Activated T-cell treated with anti-CD3 and anti-CD28 coated beads, Interleukin-2, amount 50 U/mL, for 4 hours (primary cell): ENCODE measurements around the gene UGT1A8. TPM values are rescaled to one million over a fixed set of nuclear protein-coding genes. Genes with fewer than 3 reads are reported as not detected.
"Not testable (repeated sequence)": the region's sequence is repeated elsewhere in the genome, so short reads cannot be mapped to it uniquely, and the experiment has no call there.

Source experiments
- ATAC-seq, 2 donors: fragments of 200-7000 bp; cut with Tn5 transposase; one replicate each; pipeline ENCODE4 v1.10.0; 2021
- DNase-seq: peaks from one replicate; pipeline ENCODE4 v3.0.0-alpha.2; 2020
- H3K27me3 Mint-ChIP-seq: one replicate; pipeline ENCODE4 v1.8.0; 2021; ENCODE audit warnings: low read depth, mixed read lengths
- H3K36me3 Mint-ChIP-seq: one replicate; pipeline ENCODE4 v1.8.0; 2022; ENCODE audit warnings: mixed read lengths; ENCODE audit not compliant: insufficient read depth
- H3K4me1 Mint-ChIP-seq: one replicate; pipeline ENCODE4 v1.8.0; 2021; ENCODE audit warnings: low read depth, mixed read lengths
- H3K4me3 Mint-ChIP-seq: one replicate; pipeline ENCODE4 v1.8.0; 2021; ENCODE audit warnings: mild to moderate bottlenecking, moderate library complexity, mixed read lengths
- H3K9me3 Mint-ChIP-seq: one replicate; pipeline ENCODE4 v1.8.0; 2021; ENCODE audit warnings: mixed read lengths
- total RNA-seq, 3 donors: library from RNA; stranded (reverse); gene quantifications; one replicate each; pipeline ENCODE4 v1.2.1, GENCODE V29; 2021

The UGT1A8 gene
- total RNA-seq, result not detected

- ATAC-seq, H3K4me3 Mint-ChIP-seq, H3K9me3 Mint-ChIP-seq, DNase-seq, H3K4me1 Mint-ChIP-seq, H3K36me3 Mint-ChIP-seq: not testable (repeated sequence)
- peaks cover 54% of the 10 kb centered on the region for H3K27me3 Mint-ChIP-seq
These were observed at the start of gene UGT1A8 for GRCh38 chr2:233617476-233617875. Gene UGT1A8 (plus strand): TSS chr2:233617633. CDS start chr2:233617708, 75 bp downstream.

GRCh38 chr2:233571001-233571400 is 46.4 kb upstream of the UGT1A8 start:
- no peaks in the 10 kb centered on the region for H3K36me3 Mint-ChIP-seq
- no peak for ATAC-seq
- no peak for DNase-seq
- no peaks in the 10 kb centered on the region for H3K9me3 Mint-ChIP-seq
- H3K4me3 Mint-ChIP-seq, result no peak overlapping the region
- H3K4me1 Mint-ChIP-seq, result no peaks in the 10 kb centered on the region
- peaks cover 2% of the 10 kb centered on the region for H3K27me3 Mint-ChIP-seq

- ATAC-seq, result no peak
- peaks cover 2% of the 10 kb centered on the region for H3K27me3 Mint-ChIP-seq
- H3K36me3 Mint-ChIP-seq, result no peaks in the 10 kb centered on the region
- no peaks in the 10 kb centered on the region for H3K4me1 Mint-ChIP-seq
- H3K9me3 Mint-ChIP-seq, result no peaks in the 10 kb centered on the region
- DNase-seq, result no peak
- no peak overlapping the region for H3K4me3 Mint-ChIP-seq
These were observed 46.0 kb upstream of the UGT1A8 start for GRCh38 chr2:233571462-233571861.

GRCh38 chr2:233572468-233572867 is 45.0 kb upstream of the UGT1A8 start:
- Mint-ChIP-seq H3K9me3 (no peaks in the 10 kb centered on the region), H3K4me1 (no peaks in the 10 kb centered on the region), H3K27me3 (peaks cover 2% of the 10 kb centered on the region), H3K4me3 (no peak overlapping the region), H3K36me3 (no peaks in the 10 kb centered on the region)
- no peak for DNase-seq
- no peak for ATAC-seq

- not testable (repeated sequence) for H3K27me3 Mint-ChIP-seq, H3K9me3 Mint-ChIP-seq, DNase-seq, H3K36me3 Mint-ChIP-seq, H3K4me1 Mint-ChIP-seq, ATAC-seq, H3K4me3 Mint-ChIP-seq
These were observed 40.1 kb upstream of the UGT1A8 start for GRCh38 chr2:233577341-233577740.

- not testable (repeated sequence) for H3K9me3 Mint-ChIP-seq, H3K4me3 Mint-ChIP-seq, ATAC-seq, DNase-seq, H3K4me1 Mint-ChIP-seq, H3K36me3 Mint-ChIP-seq
- H3K27me3 Mint-ChIP-seq, result peaks cover 24% of the 10 kb centered on the region
These were observed 34.0 kb upstream of the UGT1A8 start for GRCh38 chr2:233583217-233583965.

- H3K4me3 Mint-ChIP-seq, result no peak overlapping the region
- DNase-seq (no peak), ATAC-seq (no peak)
- H3K27me3 Mint-ChIP-seq, result peaks cover 31% of the 10 kb centered on the region
- no peaks in the 10 kb centered on the region for H3K4me1 Mint-ChIP-seq
- no peaks in the 10 kb centered on the region for H3K36me3 Mint-ChIP-seq
- H3K9me3 Mint-ChIP-seq, result no peaks in the 10 kb centered on the region
These were observed 33.2 kb upstream of the UGT1A8 start for GRCh38 chr2:233584210-233584609.

GRCh38 chr2:233588400-233588799 is 29.0 kb upstream of the UGT1A8 start:
- Mint-ChIP-seq H3K27me3 (peaks cover 40% of the 10 kb centered on the region), H3K9me3 (no peaks in the 10 kb centered on the region), H3K4me1 (no peaks in the 10 kb centered on the region), H3K4me3 (no peak overlapping the region), H3K36me3 (no peaks in the 10 kb centered on the region)
- no peak for ATAC-seq
- DNase-seq, result no peak

- not testable (repeated sequence) for ATAC-seq
These were observed 24.7 kb upstream of the UGT1A8 start for GRCh38 chr2:233592706-233593105.

GRCh38 chr2:233593201-233593600 is 24.2 kb upstream of the UGT1A8 start:
- Mint-ChIP-seq H3K4me3 (no peak overlapping the region), H3K27me3 (peaks cover 21% of the 10 kb centered on the region), H3K4me1 (no peaks in the 10 kb centered on the region), H3K36me3 (no peaks in the 10 kb centered on the region), H3K9me3 (no peaks in the 10 kb centered on the region)
- ATAC-seq (no peak), DNase-seq (no peak)

More at GRCh38 chr2:233592706-233593105, 24.7 kb upstream of the UGT1A8 start:
- not testable (repeated sequence) for H3K4me3 Mint-ChIP-seq, DNase-seq, H3K36me3 Mint-ChIP-seq, H3K4me1 Mint-ChIP-seq, H3K9me3 Mint-ChIP-seq
- peaks cover 23% of the 10 kb centered on the region for H3K27me3 Mint-ChIP-seq

GRCh38 chr2:233597522-233597921 is 19.9 kb upstream of the UGT1A8 start:
- no peak for ATAC-seq
- Mint-ChIP-seq H3K4me3 (no peak overlapping the region), H3K9me3 (no peaks in the 10 kb centered on the region), H3K4me1 (no peaks in the 10 kb centered on the region), H3K36me3 (no peaks in the 10 kb centered on the region), H3K27me3 (peaks cover 25% of the 10 kb centered on the region)
- no peak for DNase-seq

- DNase-seq (no peak), ATAC-seq (no peak)
- Mint-ChIP-seq H3K4me1 (no peaks in the 10 kb centered on the region), H3K36me3 (no peaks in the 10 kb centered on the region), H3K9me3 (no peaks in the 10 kb centered on the region), H3K4me3 (no peak overlapping the region), H3K27me3 (peaks cover 29% of the 10 kb centered on the region)
These were observed 18.5 kb upstream of the UGT1A8 start for GRCh38 chr2:233598952-233599351.

- no peaks in the 10 kb centered on the region for H3K4me1 Mint-ChIP-seq
- no peaks in the 10 kb centered on the region for H3K36me3 Mint-ChIP-seq
- ATAC-seq (no peak), DNase-seq (no peak)
- no peaks in the 10 kb centered on the region for H3K9me3 Mint-ChIP-seq
- H3K4me3 Mint-ChIP-seq, result no peak overlapping the region
- peaks cover 25% of the 10 kb centered on the region for H3K27me3 Mint-ChIP-seq
These were observed 17.0 kb upstream of the UGT1A8 start for GRCh38 chr2:233600386-233600785.

- Mint-ChIP-seq H3K4me1 (no peaks in the 10 kb centered on the region), H3K9me3 (peaks cover 3% of the 10 kb centered on the region), H3K4me3 (no peak overlapping the region), H3K36me3 (no peaks in the 10 kb centered on the region), H3K27me3 (peaks cover 25% of the 10 kb centered on the region)
- DNase-seq, result no peak
- no peak for ATAC-seq
These were observed 15.4 kb upstream of the UGT1A8 start for GRCh38 chr2:233602076-233602475.

GRCh38 chr2:233603520-233603919 is 13.9 kb upstream of the UGT1A8 start:
- Mint-ChIP-seq H3K4me3 (no peak overlapping the region), H3K9me3 (peaks cover 3% of the 10 kb centered on the region), H3K4me1 (no peaks in the 10 kb centered on the region), H3K27me3 (peaks cover 25% of the 10 kb centered on the region), H3K36me3 (no peaks in the 10 kb centered on the region)
- no peak for ATAC-seq
- no peak for DNase-seq
